ENCODE data around the gene CCDC181. TPM values are rescaled to one million over a fixed set of nuclear protein-coding genes. Genes with fewer than 3 reads are reported as not detected.
A peak's percentile ranks its signal among the peaks of the same experiment; 100 is the strongest.

The CCDC181 gene
- total RNA-seq = 1 to 10 TPM in 3 of 4 donors, not detected in 1; 1.0 to 5.2 (median 3.0) TPM

GRCh38 chr1:169427081-169427641 is at the start of gene CCDC181:
TSS of gene CCDC181 (minus strand) at chr1:169427474. CDS start at chr1:169424927, 2,547 bp downstream.
- Histone ChIP-seq H3K9me3 (peaks cover 0 to under 1% of the 10 kb centered on the region in 2 donors), H3K4me3 (peak within 1 kb of the TSS; percentile 32 to 45), H3K27me3 (no peaks in the 10 kb centered on the region), H3K27ac (peak within 1 kb of the TSS in 1 of 2 donors; percentile 6), H3K4me1 (no peaks in the 10 kb centered on the region), H3K36me3 (no peaks in the 10 kb centered on the region)
- no peak for TF ChIP-seq CTCF (IDR thresholded peaks at IDR 0.05)
- no peak for TF ChIP-seq POLR2A (IDR thresholded peaks at IDR 0.05)
- DNase-seq = peak; percentile 34 to 52
- intact Hi-C loops (cut with DNase I; ENCODE audit: low total_unique reads) = no loop called here

DNA sequence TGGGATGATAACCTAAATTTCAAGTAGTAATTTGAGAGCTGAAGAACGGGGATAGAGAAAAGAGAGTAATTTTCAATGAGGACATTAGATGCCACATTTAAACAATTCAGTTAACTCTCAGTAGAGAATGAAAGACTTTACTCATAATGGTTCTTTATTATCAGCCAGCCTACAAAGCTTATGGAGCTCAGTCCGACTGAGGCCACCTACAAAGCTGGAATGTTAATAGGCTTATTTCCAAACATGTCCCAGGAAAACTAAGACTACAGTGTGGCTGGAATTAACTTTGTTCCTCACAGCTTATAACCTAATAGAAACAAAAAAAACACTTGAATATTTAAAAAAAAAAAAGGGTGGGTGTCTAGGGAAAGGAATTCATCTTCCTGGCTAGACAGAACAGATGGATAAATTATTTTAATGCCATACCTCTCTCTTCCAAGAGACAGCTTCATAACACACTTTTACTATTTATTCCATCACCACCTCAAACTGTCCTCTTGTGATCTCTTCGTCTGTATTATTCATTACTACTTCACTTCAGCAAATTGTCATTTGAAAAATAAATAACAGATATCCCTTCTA is 48.6 kb upstream of the CCDC181 start:
- TF ChIP-seq POLR2A (IDR thresholded peaks at IDR 0.05) = no peak
- no peak for TF ChIP-seq CTCF (IDR thresholded peaks at IDR 0.05)
- Histone ChIP-seq H3K36me3 (no peaks in the 10 kb centered on the region), H3K27ac (no peak overlapping the region), H3K4me1 (no peaks in the 10 kb centered on the region), H3K27me3 (no peaks in the 10 kb centered on the region), H3K9me3 (no peaks in the 10 kb centered on the region), H3K4me3 (no peak overlapping the region)
- intact Hi-C loops (cut with DNase I; ENCODE audit: low total_unique reads) = no loop called here
- DNase-seq = no peak

GRCh38 chr1:169474302-169474995 is 47.2 kb upstream of the CCDC181 start:
- H3K4me1 ChIP-seq = no peaks in the 10 kb centered on the region
- H3K27ac ChIP-seq = no peak overlapping the region
- no peak for TF ChIP-seq POLR2A (IDR thresholded peaks at IDR 0.05)
- TF ChIP-seq CTCF (IDR thresholded peaks at IDR 0.05) = no peak
- no peak for DNase-seq
- intact Hi-C loops (cut with DNase I; ENCODE audit: low total_unique reads) = no loop called here
- H3K9me3 ChIP-seq = no peaks in the 10 kb centered on the region
- no peaks in the 10 kb centered on the region for H3K27me3 ChIP-seq
- H3K36me3 ChIP-seq = no peaks in the 10 kb centered on the region
- H3K4me3 ChIP-seq = no peak overlapping the region

DNA sequence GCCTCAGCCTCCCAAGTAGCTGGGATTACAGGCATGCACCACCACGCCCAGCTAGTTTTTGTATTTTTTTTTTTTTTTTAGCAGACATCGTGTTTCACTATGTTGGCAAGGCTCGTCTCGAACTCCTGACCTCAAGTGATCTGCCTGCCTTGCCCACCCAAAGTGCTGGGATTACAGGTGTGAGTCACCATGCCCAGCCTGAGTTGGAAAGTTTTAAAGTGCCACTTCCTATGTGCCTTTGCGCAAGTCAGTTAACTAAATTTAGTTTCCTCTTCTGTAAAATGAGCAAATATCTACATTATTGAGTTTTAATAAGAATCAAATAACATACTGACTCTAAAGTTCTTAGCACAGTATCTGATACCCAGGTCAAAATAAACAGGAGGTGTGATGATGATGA is 46.1 kb upstream of the CCDC181 start:
- Histone ChIP-seq H3K9me3 (no peaks in the 10 kb centered on the region), H3K36me3 (no peaks in the 10 kb centered on the region), H3K27me3 (no peaks in the 10 kb centered on the region), H3K4me3 (no peak overlapping the region), H3K27ac (no peak overlapping the region), H3K4me1 (no peaks in the 10 kb centered on the region)
- DNase-seq = no peak
- no peak for TF ChIP-seq CTCF (IDR thresholded peaks at IDR 0.05)
- TF ChIP-seq POLR2A (IDR thresholded peaks at IDR 0.05) = no peak
- intact Hi-C loops (cut with DNase I; ENCODE audit: low total_unique reads) = no loop called here

- H3K27ac ChIP-seq = no peak overlapping the region
- no peak for DNase-seq
- no peak overlapping the region for H3K4me3 ChIP-seq
- no peaks in the 10 kb centered on the region for H3K9me3 ChIP-seq
- TF ChIP-seq CTCF (IDR thresholded peaks at IDR 0.05) = no peak
- TF ChIP-seq POLR2A (IDR thresholded peaks at IDR 0.05) = no peak
- H3K36me3 ChIP-seq = no peaks in the 10 kb centered on the region
- no peaks in the 10 kb centered on the region for H3K4me1 ChIP-seq
- H3K27me3 ChIP-seq = no peaks in the 10 kb centered on the region
- intact Hi-C loops (cut with DNase I; ENCODE audit: low total_unique reads) = no loop called here
These were observed 45.5 kb upstream of the CCDC181 start for GRCh38 chr1:169472738-169473137.

All from uterus (tissue), 4 donors.